Caki2 (cell line): Measurements from ENCODE around the gene FAM131A. TPM values are rescaled to one million over a fixed set of nuclear protein-coding genes. Genes with fewer than 3 reads are reported as not detected.

Experiments used
- DNase-seq: peaks from one replicate; pipeline ENCODE4 v3.0.0-alpha.2; 2015; ENCODE audit warnings: low read depth
- in situ Hi-C: cut with HindIII; loops from 2 replicates; pipeline ENCODE4 v1.10.0; 2016; ENCODE audit warnings: low sequenced_read_pairs, low pct_unique_long_range_greater_than_20kb, mixed read lengths
- total RNA-seq: library from RNA; depleted of rRNA; stranded (reverse); fragments of >200 nt; shearing (Covaris generic); gene quantifications from 2 replicates; pipeline ENCODE4 v1.2.3, GENCODE V29; 2014; ENCODE audit warnings: low replicate concordance; rRNA removed

FAM131A gene
- total RNA-seq: 33.4 and 39.2 TPM in 2 replicates

GRCh38 chr3:184337399-184337714 is at the start of gene FAM131A:
Gene FAM131A (plus strand): TSS chr3:184337600. CDS start chr3:184337631, 31 bp downstream.
- in situ Hi-C loops: no loop called here
- DNase-seq: no peak

- peak; percentile 33 for DNase-seq
- in situ Hi-C loops: no loop called here
Measured at GRCh38 chr3:184289426-184289938, 47.9 kb upstream of the FAM131A start.

GRCh38 chr3:184290331-184290730 is 47.1 kb upstream of the FAM131A start:
- in situ Hi-C loops: no loop called here
- no peak for DNase-seq

DNA sequence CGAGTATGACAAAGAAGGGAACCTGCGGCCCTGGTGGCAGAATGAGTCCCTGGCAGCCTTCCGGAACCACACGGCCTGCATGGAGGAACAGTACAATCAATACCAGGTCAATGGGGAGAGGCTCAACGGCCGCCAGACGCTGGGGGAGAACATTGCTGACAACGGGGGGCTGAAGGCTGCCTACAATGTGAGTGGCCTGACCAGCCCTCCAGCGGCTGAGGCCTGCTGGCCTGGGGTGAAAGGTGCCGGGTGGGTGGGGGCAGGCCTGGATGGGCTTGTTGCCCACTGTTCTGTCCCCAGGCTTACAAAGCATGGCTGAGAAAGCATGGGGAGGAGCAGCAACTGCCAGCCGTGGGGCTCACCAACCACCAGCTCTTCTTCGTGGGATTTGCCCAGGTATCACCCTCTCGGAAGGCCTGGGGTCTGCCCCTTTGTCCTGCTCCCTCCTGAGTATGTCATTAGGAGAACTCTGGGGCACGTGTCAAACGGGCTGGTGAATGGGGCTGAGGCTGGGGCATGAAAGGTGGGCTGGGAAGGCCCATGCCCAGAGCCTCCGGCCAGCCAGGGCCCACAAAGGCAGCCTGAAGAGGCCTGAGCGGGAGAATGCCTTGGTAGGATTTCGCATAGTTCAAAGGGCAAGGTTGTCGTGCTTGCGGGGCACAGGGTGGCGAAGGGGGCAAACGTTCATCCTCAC is 46.2 kb upstream of the FAM131A start:
- no peak for DNase-seq
- in situ Hi-C loops: no loop called here

DNA sequence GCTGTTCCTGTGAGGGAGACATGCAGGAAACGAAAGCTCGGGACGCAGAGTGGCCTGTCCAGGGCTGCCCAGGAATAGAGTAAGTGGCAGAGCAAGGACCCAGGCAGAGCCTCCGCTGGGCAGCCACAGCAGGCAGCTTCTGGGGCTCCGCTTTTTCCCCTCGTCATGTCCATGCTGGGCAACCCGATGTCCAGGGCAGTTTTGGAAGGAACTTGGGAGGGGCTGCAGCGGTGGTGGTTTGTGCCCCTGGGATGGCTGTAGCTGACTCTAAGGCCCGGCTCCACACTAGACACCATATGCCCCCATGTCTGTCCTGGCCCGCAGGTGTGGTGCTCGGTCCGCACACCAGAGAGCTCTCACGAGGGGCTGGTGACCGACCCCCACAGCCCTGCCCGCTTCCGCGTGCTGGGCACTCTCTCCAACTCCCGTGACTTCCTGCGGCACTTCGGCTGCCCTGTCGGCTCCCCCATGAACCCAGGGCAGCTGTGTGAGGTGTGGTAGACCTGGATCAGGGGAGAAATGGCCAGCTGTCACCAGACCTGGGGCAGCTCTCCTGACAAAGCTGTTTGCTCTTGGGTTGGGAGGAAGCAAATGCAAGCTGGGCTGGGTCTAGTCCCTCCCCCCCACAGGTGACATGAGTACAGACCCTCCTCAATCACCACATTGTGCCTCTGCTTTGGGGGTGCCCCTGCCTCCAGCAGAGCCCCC is 45.5 kb upstream of the FAM131A start:
- in situ Hi-C loops: no loop called here
- DNase-seq: no peak

GRCh38 chr3:184295771-184296170 is 41.6 kb upstream of the FAM131A start:
- no peak for DNase-seq
- in situ Hi-C loops: no loop called here

DNA sequence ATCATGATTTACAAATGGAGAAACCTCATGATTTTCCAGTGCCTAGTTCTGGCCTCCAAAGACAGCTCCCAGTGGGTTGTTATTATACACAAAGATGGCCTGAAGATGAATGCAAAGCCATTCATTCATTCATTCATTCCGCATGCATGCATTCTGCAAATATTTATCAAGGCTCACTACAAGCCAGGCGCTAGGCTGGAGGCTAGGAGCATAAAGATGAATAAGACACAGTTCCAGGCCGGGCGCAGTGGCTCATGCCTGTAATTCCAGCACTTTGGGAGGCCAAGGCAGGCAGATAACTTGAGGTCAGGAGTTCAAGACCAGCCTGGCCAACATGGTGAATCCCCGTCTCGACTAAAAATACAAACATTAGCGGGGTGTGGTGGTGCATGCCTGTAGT is 40.8 kb upstream of the FAM131A start:
- DNase-seq: no peak
- in situ Hi-C loops: no loop called here

DNA sequence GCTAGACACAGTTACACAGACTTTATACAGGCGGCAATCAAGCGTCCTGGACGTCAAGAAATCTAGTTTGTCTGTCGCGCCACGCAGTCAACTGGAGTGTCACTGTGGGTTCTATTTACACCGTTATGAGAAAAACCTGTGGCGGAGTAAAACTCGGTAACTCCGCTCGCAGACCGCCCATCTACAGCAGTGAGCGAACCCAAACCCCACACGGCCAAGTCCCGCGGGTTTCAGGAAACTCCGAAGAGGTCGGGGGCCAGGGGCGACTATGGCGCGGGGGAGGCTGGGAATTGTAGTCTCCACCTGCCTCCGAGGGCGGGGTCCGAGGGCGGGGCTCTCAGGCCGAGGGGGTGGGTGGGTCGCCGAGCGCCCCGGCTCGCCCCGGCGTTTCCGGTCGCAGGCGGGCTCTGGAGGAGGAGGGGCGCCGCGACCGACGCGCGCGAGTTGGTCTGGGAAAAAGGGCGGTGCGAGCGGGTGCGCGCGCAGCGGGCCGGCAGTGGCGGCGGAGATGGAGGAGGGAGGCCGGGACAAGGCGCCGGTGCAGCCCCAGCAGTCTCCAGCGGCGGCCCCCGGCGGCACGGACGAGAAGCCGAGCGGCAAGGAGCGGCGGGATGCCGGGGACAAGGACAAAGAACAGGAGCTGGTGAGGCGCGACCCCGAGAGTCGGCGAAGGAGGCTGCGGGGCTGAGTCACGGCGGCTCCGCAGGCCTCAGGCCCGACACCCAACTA is 38.5 kb upstream of the FAM131A start, which contains the start of gene PSMD2:
Gene PSMD2 (plus strand): TSS at position 483 of the 729 bp plus-strand sequence. CDS start 26 bp downstream, at position 509.
- in situ Hi-C loops: no loop called here
- DNase-seq: peak; percentile 91

DNA sequence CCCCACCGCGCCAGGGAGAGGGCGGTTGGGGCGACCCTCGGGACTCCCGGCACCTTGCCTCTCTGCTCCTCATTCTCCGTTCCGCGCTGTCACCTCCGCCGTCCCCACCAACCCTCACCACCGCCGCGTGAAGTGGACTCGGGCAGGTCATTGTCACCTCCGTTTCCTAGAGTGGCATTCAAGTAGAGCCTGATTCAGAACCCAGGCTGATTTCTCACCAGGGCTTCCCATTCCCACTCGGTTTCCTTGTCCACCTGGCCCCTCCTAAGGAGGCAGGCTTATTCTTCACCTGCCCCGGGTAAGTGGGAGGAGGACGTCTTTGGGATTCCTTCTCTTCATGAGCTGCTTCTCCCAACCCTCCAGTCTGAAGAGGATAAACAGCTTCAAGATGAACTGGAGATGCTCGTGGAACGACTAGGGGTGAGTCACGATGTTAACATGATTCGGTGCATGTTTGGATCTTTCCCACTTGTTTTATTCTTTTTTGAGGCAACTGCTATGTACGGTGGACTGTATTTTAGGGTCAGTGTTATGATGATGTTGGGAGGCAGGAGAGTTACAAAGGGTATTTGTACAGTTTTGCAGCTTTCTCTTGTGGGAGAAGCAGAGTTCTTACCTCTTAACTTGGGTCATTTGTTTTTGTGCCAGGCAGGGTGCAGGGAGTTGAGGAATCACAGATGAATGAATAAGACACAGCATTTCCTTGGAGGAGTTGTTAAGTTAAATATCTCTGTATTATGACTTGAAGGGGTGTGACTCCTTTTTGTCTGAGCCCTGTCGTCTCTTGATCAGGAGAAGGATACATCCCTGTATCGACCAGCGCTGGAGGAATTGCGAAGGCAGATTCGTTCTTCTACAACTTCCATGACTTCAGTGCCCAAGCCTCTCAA is 37.7 kb upstream of the FAM131A start:
- in situ Hi-C loops: no loop called here
- DNase-seq: no peak

GRCh38 chr3:184300378-184300720 is 37.1 kb upstream of the FAM131A start:
- in situ Hi-C loops: no loop called here
- DNase-seq: no peak

DNA sequence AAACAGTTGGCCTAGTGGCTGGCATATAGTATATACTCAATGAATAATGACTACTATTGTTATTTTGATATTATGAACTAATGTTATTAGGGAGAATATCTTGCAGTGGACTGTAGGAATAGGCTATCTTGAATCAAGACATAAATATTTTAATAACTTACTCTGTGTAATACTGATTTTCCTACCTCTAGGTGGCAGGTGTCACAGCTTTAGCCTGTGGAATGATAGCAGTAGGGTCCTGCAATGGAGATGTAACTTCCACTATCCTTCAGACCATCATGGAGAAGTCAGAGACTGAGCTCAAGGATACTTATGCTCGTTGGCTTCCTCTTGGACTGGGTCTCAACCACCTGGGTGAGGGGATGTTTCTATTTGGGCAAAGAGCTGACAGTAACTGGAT is 31.8 kb upstream of the FAM131A start:
- no peak for DNase-seq
- in situ Hi-C loops: no loop called here

DNA sequence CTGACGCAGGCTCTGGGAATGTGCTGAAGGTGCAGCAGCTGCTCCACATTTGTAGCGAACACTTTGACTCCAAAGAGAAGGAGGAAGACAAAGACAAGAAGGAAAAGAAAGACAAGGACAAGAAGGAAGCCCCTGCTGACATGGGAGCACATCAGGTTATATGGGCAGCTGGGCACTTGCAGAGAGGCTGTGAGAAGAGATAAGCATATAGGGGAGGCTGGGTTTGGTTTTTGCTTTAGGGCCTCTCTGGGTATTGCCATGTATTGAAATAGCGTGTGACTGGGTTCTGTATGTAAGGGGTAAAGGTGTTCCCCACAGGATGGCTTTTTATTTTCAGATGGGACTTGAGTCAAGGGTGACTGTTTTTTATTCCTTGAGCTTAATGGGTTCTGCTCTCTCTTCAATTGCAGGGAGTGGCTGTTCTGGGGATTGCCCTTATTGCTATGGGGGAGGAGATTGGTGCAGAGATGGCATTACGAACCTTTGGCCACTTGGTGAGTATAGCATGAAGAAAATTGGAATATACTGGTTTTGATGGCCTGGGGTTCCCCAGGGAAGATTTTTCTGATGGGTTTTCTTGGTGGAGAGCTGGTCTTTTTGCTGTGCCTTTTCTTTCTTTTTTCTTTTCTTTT is 30.9 kb upstream of the FAM131A start:
- in situ Hi-C loops: no loop called here
- no peak for DNase-seq

DNA sequence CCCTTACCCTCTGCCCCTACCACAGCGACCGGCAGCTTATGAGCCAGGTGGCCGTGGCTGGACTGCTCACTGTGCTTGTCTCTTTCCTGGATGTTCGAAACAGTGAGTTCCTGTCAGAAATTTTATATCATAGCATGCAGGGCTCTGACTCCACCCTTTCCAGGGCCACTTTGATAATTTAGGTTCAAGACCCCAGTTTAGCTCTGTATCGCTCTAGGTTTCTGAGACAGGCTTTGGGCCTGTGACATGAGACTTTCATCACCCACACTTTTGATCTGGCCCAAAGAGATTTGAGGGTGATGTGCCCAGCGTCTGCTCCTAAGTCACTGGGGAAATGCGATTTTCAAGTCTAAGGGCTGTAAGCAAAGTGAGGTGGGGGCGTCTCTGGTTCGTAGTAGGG is 29.5 kb upstream of the FAM131A start:
- in situ Hi-C loops: no loop called here
- DNase-seq: no peak

DNA sequence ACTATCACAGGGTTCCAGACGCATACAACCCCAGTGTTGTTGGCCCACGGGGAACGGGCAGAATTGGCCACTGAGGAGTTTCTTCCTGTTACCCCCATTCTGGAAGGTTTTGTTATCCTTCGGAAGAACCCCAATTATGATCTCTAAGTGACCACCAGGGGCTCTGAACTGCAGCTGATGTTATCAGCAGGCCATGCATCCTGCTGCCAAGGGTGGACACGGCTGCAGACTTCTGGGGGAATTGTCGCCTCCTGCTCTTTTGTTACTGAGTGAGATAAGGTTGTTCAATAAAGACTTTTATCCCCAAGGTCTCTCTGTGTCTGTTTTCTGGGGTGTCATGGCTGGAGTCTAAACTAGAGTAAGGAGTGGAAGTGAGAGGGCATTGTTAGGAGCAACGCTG is 28.7 kb upstream of the FAM131A start:
- in situ Hi-C loops: no loop called here
- no peak for DNase-seq

DNA sequence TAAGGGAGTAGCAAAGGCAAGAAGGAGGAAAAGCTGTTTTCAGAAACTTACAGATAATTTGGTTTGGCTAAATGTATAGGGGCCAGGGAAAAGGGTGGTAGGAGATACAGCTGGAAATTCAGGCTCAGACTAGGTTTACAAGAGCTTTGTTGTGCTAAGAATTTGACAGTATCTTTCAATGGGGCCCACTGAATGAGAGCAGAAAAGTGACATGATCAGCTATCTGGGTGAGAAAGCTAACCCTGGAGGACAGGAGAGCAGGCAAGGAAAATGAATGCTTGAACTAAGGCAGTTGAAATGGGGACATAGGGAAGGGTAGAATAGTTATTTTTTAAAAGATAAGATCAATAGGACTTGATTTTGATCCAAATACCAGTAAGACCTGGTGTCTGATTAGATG is 25.8 kb upstream of the FAM131A start:
- in situ Hi-C loops: no loop called here
- DNase-seq: no peak

- in situ Hi-C loops: no loop called here
- peak; percentile 91 for DNase-seq
Measured at GRCh38 chr3:184314363-184314699, 23.1 kb upstream of the FAM131A start, which contains the start of gene EIF4G1. Gene EIF4G1 (plus strand): TSS chr3:184314606. CDS start chr3:184315797, 1,191 bp downstream.

DNA sequence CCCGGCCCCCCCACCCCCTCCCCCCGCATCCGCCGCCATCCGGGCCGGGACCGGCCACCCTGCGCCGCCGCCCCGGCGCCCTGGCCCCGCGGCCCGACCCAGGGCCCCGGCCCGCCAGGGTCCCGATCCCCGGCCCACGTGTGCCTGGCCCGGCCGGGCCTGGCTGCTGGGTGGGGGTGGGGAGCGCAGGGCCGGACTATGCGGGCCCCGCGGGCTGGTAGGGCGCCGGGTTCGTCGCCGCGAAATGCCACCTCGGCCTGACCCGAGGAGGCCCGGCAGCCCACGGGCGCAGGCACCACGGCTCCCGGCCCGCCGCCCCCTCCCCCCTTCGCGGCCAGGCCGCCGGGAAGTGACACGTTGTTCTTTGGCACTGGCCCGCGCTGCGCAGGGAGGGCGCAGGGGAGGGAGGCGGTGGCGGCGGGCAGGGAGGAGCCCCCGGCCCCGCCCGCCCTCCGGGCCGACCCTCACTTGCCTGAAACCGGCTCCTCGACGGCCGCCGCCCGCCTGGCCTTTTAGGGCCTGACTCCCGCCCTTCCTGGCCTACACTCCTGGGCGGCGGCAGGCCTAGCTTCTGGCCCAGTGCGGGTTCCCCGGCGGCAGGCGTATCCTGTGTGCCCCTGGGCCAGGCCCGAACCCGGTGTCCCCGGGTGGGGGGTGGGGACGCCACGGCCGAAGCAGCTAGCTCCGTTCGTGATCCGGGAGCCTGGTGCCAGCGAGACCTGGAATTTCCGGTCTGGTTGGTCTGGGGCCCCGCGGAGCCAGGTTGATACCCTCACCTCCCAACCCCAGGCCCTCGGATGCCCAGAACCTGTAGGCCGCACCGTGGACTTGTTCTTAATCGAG is 22.5 kb upstream of the FAM131A start:
- DNase-seq: peak; percentile 66
- in situ Hi-C loops: no loop called here
